Mucosa of stomach (tissue), 1 donor: ENCODE measurements around the gene ZBTB49.

Source experiments
- H3K27me3 ChIP-seq: one replicate; pipeline ENCODE4 v1.7.0; 2013; ENCODE audit warnings: mild to moderate bottlenecking, low read length; ENCODE audit not compliant: control insufficient read depth, insufficient read depth
- H3K36me3 ChIP-seq: one replicate; pipeline ENCODE4 v1.7.0; 2013; ENCODE audit warnings: low read length; ENCODE audit not compliant: control insufficient read depth, insufficient read depth
- H3K4me1 ChIP-seq: one replicate; pipeline ENCODE4 v1.7.0; 2013; ENCODE audit warnings: mild to moderate bottlenecking, low read length; ENCODE audit not compliant: control insufficient read depth, insufficient read depth
- H3K4me3 ChIP-seq: one replicate; pipeline ENCODE4 v1.7.0; 2013; ENCODE audit warnings: low read length
- H3K9ac ChIP-seq: one replicate; pipeline ENCODE4 v1.7.0; 2013; ENCODE audit warnings: mild to moderate bottlenecking, low read length, moderate library complexity
- H3K9me3 ChIP-seq: one replicate; pipeline ENCODE4 v1.7.0; 2013; ENCODE audit warnings: mild to moderate bottlenecking, low read length, moderate library complexity; ENCODE audit not compliant: control insufficient read depth
- donor health status: Pancreatic carcinoma.

ZBTB49 gene

GRCh38 chr4:4316150-4316495 lies 26.1 kb downstream of the ZBTB49 start:
- Histone ChIP-seq H3K9ac (no peak overlapping the region), H3K4me3 (no peak overlapping the region), H3K9me3 (no peaks in the 10 kb centered on the region), H3K4me1 (no peaks in the 10 kb centered on the region), H3K27me3 (no peaks in the 10 kb centered on the region), H3K36me3 (no peaks in the 10 kb centered on the region)

GRCh38 chr4:4317496-4318232 lies 27.6 kb downstream of the ZBTB49 start:
- Histone ChIP-seq H3K27me3 (no peaks in the 10 kb centered on the region), H3K4me3 (no peak overlapping the region), H3K9me3 (no peaks in the 10 kb centered on the region), H3K36me3 (no peaks in the 10 kb centered on the region), H3K4me1 (no peaks in the 10 kb centered on the region), H3K9ac (no peak overlapping the region)

DNA sequence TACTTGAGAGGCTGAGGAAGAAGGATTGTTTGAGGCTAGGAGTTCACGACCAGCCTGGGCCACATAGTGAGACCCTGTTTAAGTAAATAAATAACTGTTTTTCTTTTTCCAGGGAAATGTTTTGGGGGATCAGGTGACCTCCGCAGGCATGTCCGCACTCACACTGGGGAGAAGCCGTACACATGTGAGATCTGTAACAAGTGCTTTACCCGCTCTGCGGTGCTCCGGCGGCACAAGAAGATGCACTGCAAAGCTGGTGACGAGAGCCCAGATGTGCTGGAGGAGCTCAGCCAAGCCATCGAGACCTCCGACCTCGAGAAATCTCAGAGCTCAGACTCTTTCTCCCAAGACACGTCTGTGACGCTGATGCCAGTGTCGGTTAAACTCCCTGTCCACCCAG lies 30.5 kb downstream of the ZBTB49 start:
- Histone ChIP-seq H3K27me3 (no peaks in the 10 kb centered on the region), H3K4me3 (no peak overlapping the region), H3K36me3 (no peaks in the 10 kb centered on the region), H3K9me3 (no peaks in the 10 kb centered on the region), H3K4me1 (no peaks in the 10 kb centered on the region), H3K9ac (no peak overlapping the region)

DNA sequence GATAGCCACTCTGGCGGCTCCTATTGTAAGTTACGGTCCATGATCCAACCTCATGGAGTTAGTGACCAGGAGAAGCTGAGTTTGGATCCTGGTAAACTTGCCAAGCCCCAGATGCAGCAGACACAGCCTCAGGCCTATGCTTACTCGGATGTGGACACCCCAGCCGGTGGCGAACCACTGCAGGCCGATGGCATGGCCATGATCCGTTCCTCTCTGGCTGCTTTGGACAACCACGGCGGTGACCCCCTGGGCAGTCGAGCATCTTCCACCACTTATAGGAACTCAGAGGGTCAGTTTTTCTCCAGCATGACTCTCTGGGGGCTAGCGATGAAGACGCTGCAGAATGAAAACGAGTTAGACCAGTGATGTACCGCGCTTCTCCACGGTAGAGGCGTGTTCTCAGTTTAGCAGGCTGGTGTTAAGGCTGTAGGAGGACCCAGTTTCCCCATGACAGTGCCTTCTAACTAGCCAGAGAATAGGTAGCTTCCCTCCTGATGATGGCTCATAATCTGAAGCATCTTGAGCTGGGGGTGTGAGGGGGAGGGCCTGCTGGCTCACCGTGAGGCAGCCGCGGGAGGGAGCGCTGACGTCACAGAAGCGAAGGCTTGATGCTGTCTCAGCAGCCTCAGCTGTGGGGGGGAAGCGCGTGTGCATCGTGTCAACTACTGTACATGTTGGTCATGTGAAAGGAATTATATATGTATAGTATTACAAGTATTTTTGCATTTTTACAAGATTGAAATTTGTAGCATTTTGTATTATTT lies 31.1 kb downstream of the ZBTB49 start:
- Histone ChIP-seq H3K36me3 (no peaks in the 10 kb centered on the region), H3K9ac (no peak overlapping the region), H3K4me1 (no peaks in the 10 kb centered on the region), H3K27me3 (no peaks in the 10 kb centered on the region), H3K4me3 (no peak overlapping the region), H3K9me3 (no peaks in the 10 kb centered on the region)

DNA sequence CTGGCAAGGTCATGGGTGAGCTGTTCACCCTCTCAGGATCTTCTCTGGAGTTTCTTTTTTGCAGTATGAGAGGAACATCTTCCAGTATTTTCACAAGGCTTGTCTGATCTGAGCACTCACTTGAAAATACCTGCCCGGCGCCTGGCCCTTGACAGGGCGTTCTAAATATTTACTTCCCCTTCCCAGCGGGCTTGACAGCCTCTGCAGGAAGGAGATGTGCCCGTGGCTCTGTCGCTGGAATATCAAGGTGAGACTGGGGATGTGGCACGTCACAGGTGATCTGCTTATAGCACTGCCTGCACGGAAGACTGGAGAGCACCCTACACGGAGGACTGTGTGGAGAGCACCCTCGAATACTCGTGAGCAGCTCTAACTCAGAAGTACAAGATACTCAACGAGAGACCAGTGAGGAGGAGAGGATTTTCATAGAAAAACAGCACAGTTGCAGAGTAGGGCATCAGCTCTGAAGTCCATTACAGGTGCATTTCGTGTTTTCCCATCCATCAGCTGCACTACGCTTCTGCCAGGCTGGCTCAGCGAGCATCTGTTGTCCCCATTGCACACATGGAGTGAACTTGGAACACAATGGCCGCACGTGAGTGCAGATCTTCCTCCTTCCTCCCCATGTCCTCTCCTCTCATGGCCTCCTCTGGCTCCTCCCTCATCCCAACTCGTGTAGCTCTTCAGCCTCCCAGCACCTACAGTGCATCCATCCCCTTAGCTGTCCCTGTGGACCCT lies 32.1 kb downstream of the ZBTB49 start:
- Histone ChIP-seq H3K27me3 (no peaks in the 10 kb centered on the region), H3K36me3 (no peaks in the 10 kb centered on the region), H3K4me3 (no peak overlapping the region), H3K4me1 (no peaks in the 10 kb centered on the region), H3K9me3 (no peaks in the 10 kb centered on the region), H3K9ac (no peak overlapping the region)

DNA sequence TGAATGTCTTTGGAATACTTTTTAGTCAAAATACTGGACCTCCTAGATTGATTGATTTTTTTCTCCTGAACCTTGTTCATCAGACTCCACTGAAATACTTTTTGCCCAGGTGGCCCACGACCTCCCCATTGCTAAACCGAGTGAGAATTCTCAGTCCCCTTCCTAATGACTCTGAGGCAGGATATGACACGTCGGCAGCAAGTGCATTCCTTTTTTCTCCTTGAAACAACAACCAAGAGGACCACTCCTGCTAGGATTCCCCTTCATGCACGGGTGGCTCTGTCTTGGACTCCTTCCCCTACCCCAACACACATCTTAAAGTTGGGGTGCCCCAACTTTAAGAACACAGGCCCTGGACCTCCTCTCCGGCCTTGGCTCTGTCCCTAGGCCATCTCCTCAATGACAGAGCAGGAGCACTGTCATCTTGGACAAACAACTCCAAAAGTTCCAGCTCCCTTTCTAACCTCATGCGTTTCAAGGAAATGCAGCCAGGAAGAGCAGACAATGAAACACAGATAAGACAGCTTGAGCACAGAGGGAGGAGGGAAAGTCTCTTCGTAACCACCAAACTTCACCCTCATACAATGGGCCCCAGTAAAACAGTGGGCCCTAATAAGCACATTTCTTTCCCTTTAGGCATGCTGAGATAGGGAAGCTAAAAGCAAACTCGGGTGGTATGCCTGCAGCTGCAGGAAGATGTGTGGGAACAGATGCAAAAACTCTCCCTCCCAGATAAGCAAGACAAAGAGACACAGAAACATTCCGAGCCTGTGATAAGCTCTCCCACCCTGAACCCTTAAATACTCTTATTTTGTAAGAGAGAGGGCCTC lies 33.9 kb downstream of the ZBTB49 start:
- H3K36me3 ChIP-seq = no peaks in the 10 kb centered on the region
- H3K9me3 ChIP-seq = no peaks in the 10 kb centered on the region
- no peak overlapping the region for H3K4me3 ChIP-seq
- H3K27me3 ChIP-seq = no peaks in the 10 kb centered on the region
- H3K4me1 ChIP-seq = no peaks in the 10 kb centered on the region
- H3K9ac ChIP-seq = no peak overlapping the region

- H3K27me3 ChIP-seq = no peaks in the 10 kb centered on the region
- no peaks in the 10 kb centered on the region for H3K36me3 ChIP-seq
- H3K9me3 ChIP-seq = no peaks in the 10 kb centered on the region
- no peak overlapping the region for H3K9ac ChIP-seq
- H3K4me1 ChIP-seq = no peaks in the 10 kb centered on the region
- no peak overlapping the region for H3K4me3 ChIP-seq
Observed at GRCh38 chr4:4325321-4325720, 35.3 kb downstream of the ZBTB49 start.

GRCh38 chr4:4326166-4326565 lies 36.1 kb downstream of the ZBTB49 start:
- Histone ChIP-seq H3K9me3 (no peaks in the 10 kb centered on the region), H3K4me1 (no peaks in the 10 kb centered on the region), H3K9ac (no peak overlapping the region), H3K4me3 (no peak overlapping the region), H3K27me3 (no peaks in the 10 kb centered on the region), H3K36me3 (no peaks in the 10 kb centered on the region)

DNA sequence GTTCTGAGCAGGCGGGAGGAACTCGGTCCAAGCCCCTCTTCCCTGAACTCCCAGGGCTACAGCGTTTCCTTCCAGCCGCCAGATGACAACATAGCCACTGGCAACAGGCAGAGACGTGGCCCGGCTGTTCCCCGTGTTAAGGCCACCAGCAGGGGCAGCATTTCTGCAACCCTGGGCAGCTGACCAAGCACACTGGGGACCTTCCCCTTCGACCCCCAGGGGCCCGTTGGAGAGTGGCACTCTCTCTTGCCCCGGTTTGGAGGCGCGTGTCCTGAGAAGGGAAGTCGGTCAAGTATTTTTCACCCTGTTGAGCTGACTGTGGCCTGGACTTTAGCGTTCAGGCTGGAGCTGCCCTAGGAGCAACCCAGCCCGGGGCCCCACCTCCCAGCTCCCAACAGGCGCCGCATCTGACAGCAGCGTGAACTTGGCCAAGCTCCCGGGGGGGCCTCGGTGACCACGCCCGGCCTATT lies 37.6 kb downstream of the ZBTB49 start:
- no peaks in the 10 kb centered on the region for H3K27me3 ChIP-seq
- no peak overlapping the region for H3K4me3 ChIP-seq
- H3K4me1 ChIP-seq = no peaks in the 10 kb centered on the region
- H3K36me3 ChIP-seq = no peaks in the 10 kb centered on the region
- H3K9ac ChIP-seq = no peak overlapping the region
- no peaks in the 10 kb centered on the region for H3K9me3 ChIP-seq

DNA sequence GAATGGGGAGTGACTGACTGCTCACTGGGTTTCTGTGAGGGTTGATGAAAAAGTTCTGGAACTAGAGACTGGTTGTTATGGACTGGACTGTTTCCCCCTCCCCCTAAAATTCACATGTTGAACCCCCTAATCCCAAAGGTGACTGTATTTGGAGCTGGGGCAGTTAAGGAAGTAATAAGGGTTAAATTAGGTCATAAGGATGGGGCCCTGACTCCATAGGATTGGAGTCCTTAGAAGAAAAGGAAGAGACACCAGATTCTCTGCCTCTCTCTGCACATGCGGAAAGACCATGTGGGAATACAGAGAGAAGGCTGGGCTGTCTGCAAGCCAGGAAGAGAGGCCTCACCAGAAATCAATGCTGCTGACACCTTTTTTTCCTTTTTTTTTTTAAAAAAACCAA lies 38.2 kb downstream of the ZBTB49 start:
- no peak overlapping the region for H3K9ac ChIP-seq
- H3K9me3 ChIP-seq = no peaks in the 10 kb centered on the region
- no peaks in the 10 kb centered on the region for H3K4me1 ChIP-seq
- no peak overlapping the region for H3K4me3 ChIP-seq
- no peaks in the 10 kb centered on the region for H3K27me3 ChIP-seq
- H3K36me3 ChIP-seq = no peaks in the 10 kb centered on the region

GRCh38 chr4:4328840-4329239 lies 38.8 kb downstream of the ZBTB49 start:
- Histone ChIP-seq H3K4me1 (no peaks in the 10 kb centered on the region), H3K9ac (no peak overlapping the region), H3K4me3 (no peak overlapping the region), H3K9me3 (no peaks in the 10 kb centered on the region), H3K27me3 (no peaks in the 10 kb centered on the region), H3K36me3 (no peaks in the 10 kb centered on the region)
